Osteoblast (primary cell): ENCODE data around the gene AGBL5. TPM values are rescaled to one million over a fixed set of nuclear protein-coding genes. Genes with fewer than 3 reads are reported as not detected.

Experiments
- DNase-seq: peaks from one replicate; pipeline ENCODE4 v3.0.0; 2011; ENCODE audit warnings: low spot score, mixed read lengths; ENCODE audit not compliant: insufficient read length; ENCODE audit errors: missing footprints
- H2AFZ ChIP-seq: 2 replicates; pipeline ENCODE4 v1.6.0; 2011; ENCODE audit warnings: mild to moderate bottlenecking, low read length
- H3K27ac ChIP-seq: 2 replicates; pipeline ENCODE4 v1.5.1; 2011; ENCODE audit warnings: mild to moderate bottlenecking, low read depth, low read length, moderate library complexity
- H3K27me3 ChIP-seq: 2 replicates; pipeline ENCODE4 v1.6.0; 2012; ENCODE audit warnings: mild to moderate bottlenecking, control low read depth, inconsistent platforms, low read length, moderate library complexity; ENCODE audit not compliant: insufficient read depth
- H3K36me3 ChIP-seq: 2 replicates; pipeline ENCODE4 v1.5.1; 2011; ENCODE audit warnings: mild to moderate bottlenecking, low read length, control low read depth, moderate library complexity; ENCODE audit not compliant: insufficient read depth
- H3K4me1 ChIP-seq: 2 replicates; pipeline ENCODE4 v1.5.1; 2011; ENCODE audit warnings: mild to moderate bottlenecking, low read length, control low read depth, moderate library complexity; ENCODE audit not compliant: insufficient read depth
- H3K4me2 ChIP-seq: 2 replicates; pipeline ENCODE4 v1.6.0; 2011; ENCODE audit warnings: mild to moderate bottlenecking, low read length; ENCODE audit not compliant: insufficient read depth
- H3K4me3 ChIP-seq: fragments of 200-600 bp; sonication (generic); 3 replicates; pipeline ENCODE4 v1.5.1; 2012; ENCODE audit warnings: mild to moderate bottlenecking, low read length, inconsistent platforms; ENCODE audit not compliant: insufficient read depth
- H3K79me2 ChIP-seq: 2 replicates; pipeline ENCODE4 v1.6.0; 2012; ENCODE audit warnings: mild to moderate bottlenecking, low read length, control low read depth, inconsistent platforms; ENCODE audit not compliant: insufficient read depth
- H3K9me3 ChIP-seq: 2 replicates; pipeline ENCODE4 v1.5.1; 2011; ENCODE audit warnings: low read depth, low read length, control low read depth
- H4K20me1 ChIP-seq: 2 replicates; pipeline ENCODE4 v1.6.0; 2012; ENCODE audit warnings: mild to moderate bottlenecking, low read length, control low read depth; ENCODE audit not compliant: insufficient read depth
- CTCF ChIP-seq: IDR thresholded peaks from 2 replicates; pipeline ENCODE4 v1.5.1; 2011; ENCODE audit warnings: mild to moderate bottlenecking, low read depth, low read length, moderate library complexity; ENCODE audit errors: extremely low read depth
- total RNA-seq: library from RNA; depleted of rRNA; stranded (reverse); fragments of >200 nt; gene quantifications from 2 replicates; pipeline ENCODE4 v1.2.3, GENCODE V29; 2012

Gene AGBL5
- total RNA-seq, 1 donor = 24.6 TPM

GRCh38 chr2:27071277-27071989, 20.0 kb downstream of the AGBL5 start, which contains the start of gene OST4:
TSS of gene OST4 (minus strand) at chr2:27071654.
- Histone ChIP-seq H4K20me1 (peaks cover 29% of the 10 kb centered on the region), H3K9me3 (no peaks in the 10 kb centered on the region), H3K4me3 (peak within 1 kb of the TSS; percentile 99), H3K4me1 (peaks cover 56% of the 10 kb centered on the region), H3K36me3 (peaks cover 30% of the 10 kb centered on the region), H2AFZ (peak within 1 kb of the TSS; percentile 85), H3K27me3 (no peaks in the 10 kb centered on the region), H3K27ac (peak within 1 kb of the TSS; percentile 90), H3K79me2 (peaks cover 42% of the 10 kb centered on the region), H3K4me2 (peak within 1 kb of the TSS; percentile 97)
- no peak for TF ChIP-seq CTCF
- peak; percentile 99 for DNase-seq

GRCh38 chr2:27071990-27072830, 20.7 kb downstream of the AGBL5 start:
- no peak for TF ChIP-seq CTCF
- no peaks in the 10 kb centered on the region for H3K27me3 ChIP-seq
- DNase-seq = peak; percentile 94
- H3K4me2 ChIP-seq = peak overlapping the region; percentile 86
- peaks cover 56% of the 10 kb centered on the region for H3K4me1 ChIP-seq
- peaks cover 25% of the 10 kb centered on the region for H4K20me1 ChIP-seq
- H3K4me3 ChIP-seq = peak overlapping the region; percentile 99
- H3K36me3 ChIP-seq = peaks cover 29% of the 10 kb centered on the region
- no peaks in the 10 kb centered on the region for H3K9me3 ChIP-seq
- peak overlapping the region; percentile 44 for H3K27ac ChIP-seq
- peaks cover 41% of the 10 kb centered on the region for H3K79me2 ChIP-seq
- peak overlapping the region; percentile 72 for H2AFZ ChIP-seq

GRCh38 chr2:27072920-27073319, 21.5 kb downstream of the AGBL5 start:
- Histone ChIP-seq H4K20me1 (peaks cover 19% of the 10 kb centered on the region), H2AFZ (peak overlapping the region; percentile 14), H3K4me3 (no peak overlapping the region), H3K36me3 (peaks cover 22% of the 10 kb centered on the region), H3K27me3 (no peaks in the 10 kb centered on the region), H3K4me1 (peaks cover 60% of the 10 kb centered on the region), H3K9me3 (no peaks in the 10 kb centered on the region), H3K79me2 (peaks cover 34% of the 10 kb centered on the region), H3K4me2 (peak overlapping the region; percentile 86), H3K27ac (peak overlapping the region; percentile 44)
- peak; percentile 81 for DNase-seq
- no peak for TF ChIP-seq CTCF

DNA sequence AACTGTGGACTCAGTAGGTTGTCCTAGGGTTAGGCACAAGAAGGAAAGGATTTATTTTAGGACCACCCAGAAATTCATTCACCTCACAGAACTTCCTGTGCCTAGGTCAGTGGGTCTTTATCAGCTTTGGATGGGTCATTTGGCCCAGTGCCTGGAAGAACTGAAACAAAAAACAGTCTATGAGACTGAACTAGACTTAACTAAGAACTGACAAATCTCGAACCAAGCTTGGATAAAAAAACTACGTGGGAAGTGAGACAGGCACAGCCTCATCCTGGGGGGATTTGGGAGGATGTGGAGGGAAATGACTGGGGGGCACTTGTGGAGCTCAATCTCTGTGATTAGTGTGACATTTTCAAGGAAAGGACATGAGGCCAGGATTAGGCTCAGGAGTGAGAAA, 22.3 kb downstream of the AGBL5 start:
- peak; percentile 82 for DNase-seq
- H3K4me1 ChIP-seq = peaks cover 59% of the 10 kb centered on the region
- peak overlapping the region; percentile 47 for H2AFZ ChIP-seq
- H3K79me2 ChIP-seq = peaks cover 30% of the 10 kb centered on the region
- no peaks in the 10 kb centered on the region for H3K9me3 ChIP-seq
- peaks cover 14% of the 10 kb centered on the region for H4K20me1 ChIP-seq
- H3K36me3 ChIP-seq = peaks cover 14% of the 10 kb centered on the region
- peak overlapping the region; percentile 48 for H3K27ac ChIP-seq
- TF ChIP-seq CTCF = no peak
- no peaks in the 10 kb centered on the region for H3K27me3 ChIP-seq
- no peak overlapping the region for H3K4me3 ChIP-seq
- H3K4me2 ChIP-seq = no peak overlapping the region
